ENCODE data around the gene IQSEC2.

DNA sequence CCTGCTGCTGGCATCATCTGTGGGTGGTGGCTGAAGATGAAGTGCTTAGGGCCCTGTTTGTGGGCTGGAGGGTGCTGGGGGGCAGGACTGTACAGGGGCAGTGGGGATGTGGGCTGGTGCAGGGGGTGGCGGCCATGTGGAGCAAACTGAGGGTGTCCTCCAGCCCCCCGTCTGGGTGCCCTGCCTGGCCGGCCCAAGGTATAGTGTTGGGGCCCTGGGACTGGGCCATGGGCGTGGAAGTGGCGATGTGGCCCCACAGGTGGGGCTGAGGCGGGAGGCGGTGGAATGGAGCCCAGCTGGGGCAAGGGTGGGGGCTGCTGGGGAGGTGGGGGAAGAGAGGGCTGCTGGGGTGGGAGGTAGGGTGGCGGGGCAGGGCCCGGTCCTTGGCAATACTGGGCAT, 46.9 kb downstream of the IQSEC2 start:
- TF ChIP-seq, protein P1, sequence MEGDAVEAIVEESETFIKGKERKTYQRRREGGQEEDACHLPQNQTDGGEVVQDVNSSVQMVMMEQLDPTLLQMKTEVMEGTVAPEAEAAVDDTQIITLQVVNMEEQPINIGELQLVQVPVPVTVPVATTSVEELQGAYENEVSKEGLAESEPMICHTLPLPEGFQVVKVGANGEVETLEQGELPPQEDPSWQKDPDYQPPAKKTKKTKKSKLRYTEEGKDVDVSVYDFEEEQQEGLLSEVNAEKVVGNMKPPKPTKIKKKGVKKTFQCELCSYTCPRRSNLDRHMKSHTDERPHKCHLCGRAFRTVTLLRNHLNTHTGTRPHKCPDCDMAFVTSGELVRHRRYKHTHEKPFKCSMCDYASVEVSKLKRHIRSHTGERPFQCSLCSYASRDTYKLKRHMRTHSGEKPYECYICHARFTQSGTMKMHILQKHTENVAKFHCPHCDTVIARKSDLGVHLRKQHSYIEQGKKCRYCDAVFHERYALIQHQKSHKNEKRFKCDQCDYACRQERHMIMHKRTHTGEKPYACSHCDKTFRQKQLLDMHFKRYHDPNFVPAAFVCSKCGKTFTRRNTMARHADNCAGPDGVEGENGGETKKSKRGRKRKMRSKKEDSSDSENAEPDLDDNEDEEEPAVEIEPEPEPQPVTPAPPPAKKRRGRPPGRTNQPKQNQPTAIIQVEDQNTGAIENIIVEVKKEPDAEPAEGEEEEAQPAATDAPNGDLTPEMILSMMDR (IDR thresholded peaks at IDR 0.05), result no peak
- no peak for TF ChIP-seq POLR2A (IDR thresholded peaks at IDR 0.05)
